SK-N-MC (cell line): ENCODE results near the gene S1PR4.
"Not testable (repeated sequence)": the region's sequence is repeated elsewhere in the genome, so short reads cannot be mapped to it uniquely, and the experiment has no call there.

Experiments
- DNase-seq: peaks from one replicate; pipeline ENCODE4 v3.0.0-alpha.2; 2011; ENCODE audit warnings: low read depth, low spot score
- H3K27ac ChIP-seq: fragments of 200-600 bp; sonication (generic); 2 replicates; pipeline ENCODE4 v1.5.1; 2016; ENCODE audit warnings: mixed run types
- H3K36me3 ChIP-seq: fragments of 200-600 bp; sonication (generic); 2 replicates; pipeline ENCODE4 v1.6.1; 2017; ENCODE audit warnings: antibody characterized with exemption, low read length, mixed read lengths; ENCODE audit not compliant: insufficient read depth
- H3K4me3 ChIP-seq: fragments of 200-600 bp; sonication (generic); 2 replicates; pipeline ENCODE4 v1.5.1; 2016
- H3K9ac ChIP-seq: fragments of 200-600 bp; sonication (generic); 2 replicates; pipeline ENCODE4 v1.8.0; 2017; ENCODE audit warnings: mixed run types, mixed read lengths; ENCODE audit not compliant: insufficient read length
- H3K9me3 ChIP-seq: fragments of 200-600 bp; sonication (generic); 2 replicates; pipeline ENCODE4 v1.6.1; 2017; ENCODE audit warnings: low read depth, mild to moderate bottlenecking, antibody characterized with exemption, low read length, moderate library complexity, mixed read lengths
- EZH2 ChIP-seq: fragments of 200-600 bp; sonication (generic); IDR thresholded peaks from one replicate; pipeline ENCODE4 v1.6.1; 2017; ENCODE audit warnings: antibody characterized with exemption
- FOXP2 ChIP-seq: optimal IDR thresholded peaks from 2 replicates; pipeline ENCODE3; 2011; ENCODE audit warnings: mild to moderate bottlenecking, moderate library complexity; ENCODE audit not compliant: insufficient read depth; ENCODE audit errors: extremely low read length, control extremely low read depth
- POLR2AphosphoS5 ChIP-seq: IDR thresholded peaks from 2 replicates; pipeline ENCODE4 v1.6.1; 2012; ENCODE audit warnings: mild to moderate bottlenecking, low read depth, low read length, borderline replicate concordance

S1PR4 gene

GRCh38 chr19:3188627-3189596, 10.3 kb downstream of the S1PR4 start:
- TF ChIP-seq POLR2AphosphoS5 (no peak), EZH2 (no peak), FOXP2 (no peak)
- H3K36me3 ChIP-seq, result peaks cover 3% of the 10 kb centered on the region; the same call in 1 of the 2 replicates
- no peaks in the 10 kb centered on the region for H3K9me3 ChIP-seq
- no peak for DNase-seq
- no peak overlapping the region for H3K27ac ChIP-seq
- no peak overlapping the region for H3K9ac ChIP-seq
- no peak overlapping the region for H3K4me3 ChIP-seq

GRCh38 chr19:3189702-3190469, 11.3 kb downstream of the S1PR4 start:
- DNase-seq, result no peak
- Histone ChIP-seq H3K9ac (no peak overlapping the region), H3K9me3 (no peaks in the 10 kb centered on the region), H3K36me3 (peaks cover 3% of the 10 kb centered on the region; the same call in 1 of the 2 replicates), H3K4me3 (no peak overlapping the region), H3K27ac (no peak overlapping the region)
- TF ChIP-seq FOXP2 (no peak), POLR2AphosphoS5 (no peak), EZH2 (no peak)

- TF ChIP-seq EZH2, result no peak
- no peak for TF ChIP-seq FOXP2
- no peak for TF ChIP-seq POLR2AphosphoS5
- peaks cover 3% of the 10 kb centered on the region; the same call in 1 of the 2 replicates for H3K36me3 ChIP-seq
- no peak overlapping the region for H3K4me3 ChIP-seq
- DNase-seq, result no peak
- no peak overlapping the region for H3K9ac ChIP-seq
- H3K27ac ChIP-seq, result no peak overlapping the region
- H3K9me3 ChIP-seq, result no peaks in the 10 kb centered on the region
Observed at GRCh38 chr19:3190470-3190770, 11.9 kb downstream of the S1PR4 start.

GRCh38 chr19:3190921-3191805, 12.6 kb downstream of the S1PR4 start:
- Histone ChIP-seq H3K4me3 (no peak overlapping the region), H3K9ac (no peak overlapping the region), H3K27ac (no peak overlapping the region), H3K9me3 (no peaks in the 10 kb centered on the region), H3K36me3 (peaks cover 9% of the 10 kb centered on the region; the same call in 1 of the 2 replicates)
- DNase-seq, result no peak
- TF ChIP-seq FOXP2 (no peak), EZH2 (no peak), POLR2AphosphoS5 (no peak)

- H3K36me3 ChIP-seq, result peaks cover 11% of the 10 kb centered on the region; the same call in 1 of the 2 replicates
- H3K9me3 ChIP-seq, H3K9ac ChIP-seq, H3K4me3 ChIP-seq, H3K27ac ChIP-seq, DNase-seq: not testable (repeated sequence)
Observed at GRCh38 chr19:3191806-3192104, 13.2 kb downstream of the S1PR4 start.

- H3K27ac ChIP-seq, result no peak overlapping the region
- peaks cover 11% of the 10 kb centered on the region; the same call in 1 of the 2 replicates for H3K36me3 ChIP-seq
- H3K9ac ChIP-seq, result no peak overlapping the region
- H3K4me3 ChIP-seq, result no peak overlapping the region
- TF ChIP-seq FOXP2 (no peak), EZH2 (no peak)
- no peaks in the 10 kb centered on the region for H3K9me3 ChIP-seq
- DNase-seq, result no peak
Observed at GRCh38 chr19:3192228-3192635, 13.7 kb downstream of the S1PR4 start.

- no peak overlapping the region for H3K9ac ChIP-seq
- H3K4me3 ChIP-seq, result no peak overlapping the region
- TF ChIP-seq POLR2AphosphoS5 (no peak), EZH2 (no peak)
- no peaks in the 10 kb centered on the region for H3K9me3 ChIP-seq
- no peak overlapping the region for H3K27ac ChIP-seq
- peaks cover 11% of the 10 kb centered on the region; the same call in 1 of the 2 replicates for H3K36me3 ChIP-seq
- DNase-seq, result no peak
Observed at GRCh38 chr19:3192684-3193083, 14.1 kb downstream of the S1PR4 start.

- DNase-seq, result no peak
- Histone ChIP-seq H3K27ac (no peak overlapping the region), H3K36me3 (peaks cover 11% of the 10 kb centered on the region; the same call in 1 of the 2 replicates)
Observed at GRCh38 chr19:3193256-3194105, 14.9 kb downstream of the S1PR4 start.

More at GRCh38 chr19:3193256-3194105, 14.9 kb downstream of the S1PR4 start:
- no peak overlapping the region for H3K4me3 ChIP-seq
- no peaks in the 10 kb centered on the region for H3K9me3 ChIP-seq
- no peak overlapping the region for H3K9ac ChIP-seq
- TF ChIP-seq EZH2, result no peak
- TF ChIP-seq POLR2AphosphoS5, result no peak
- no peak for TF ChIP-seq FOXP2
